ENCODE measurements around the gene IL22RA1.

Gene IL22RA1

GRCh38 chr1:24111262-24111995 lies 31.5 kb downstream of the IL22RA1 start:
- DNase-seq = no peak

- DNase-seq = no peak
Observed at GRCh38 chr1:24110642-24111261, 32.2 kb downstream of the IL22RA1 start.

- no peak for DNase-seq
Observed at GRCh38 chr1:24109686-24110475, 33.1 kb downstream of the IL22RA1 start.

DNA sequence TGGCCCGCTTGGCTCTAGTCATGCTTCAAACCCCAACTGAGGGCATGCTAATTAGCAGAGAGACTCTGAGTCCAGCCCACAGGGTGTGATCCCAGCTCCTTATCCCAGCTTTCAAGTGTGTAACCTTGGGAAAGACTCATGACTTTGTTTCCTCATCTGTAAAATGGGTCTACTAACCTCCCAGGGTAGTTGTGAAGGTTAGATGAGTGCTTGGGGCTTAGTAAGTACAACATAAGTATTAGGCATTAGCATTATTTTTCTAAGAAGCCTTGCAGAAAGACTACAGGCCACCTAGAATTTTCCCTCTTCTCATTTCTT lies 33.8 kb downstream of the IL22RA1 start:
- no peak for DNase-seq

DNA sequence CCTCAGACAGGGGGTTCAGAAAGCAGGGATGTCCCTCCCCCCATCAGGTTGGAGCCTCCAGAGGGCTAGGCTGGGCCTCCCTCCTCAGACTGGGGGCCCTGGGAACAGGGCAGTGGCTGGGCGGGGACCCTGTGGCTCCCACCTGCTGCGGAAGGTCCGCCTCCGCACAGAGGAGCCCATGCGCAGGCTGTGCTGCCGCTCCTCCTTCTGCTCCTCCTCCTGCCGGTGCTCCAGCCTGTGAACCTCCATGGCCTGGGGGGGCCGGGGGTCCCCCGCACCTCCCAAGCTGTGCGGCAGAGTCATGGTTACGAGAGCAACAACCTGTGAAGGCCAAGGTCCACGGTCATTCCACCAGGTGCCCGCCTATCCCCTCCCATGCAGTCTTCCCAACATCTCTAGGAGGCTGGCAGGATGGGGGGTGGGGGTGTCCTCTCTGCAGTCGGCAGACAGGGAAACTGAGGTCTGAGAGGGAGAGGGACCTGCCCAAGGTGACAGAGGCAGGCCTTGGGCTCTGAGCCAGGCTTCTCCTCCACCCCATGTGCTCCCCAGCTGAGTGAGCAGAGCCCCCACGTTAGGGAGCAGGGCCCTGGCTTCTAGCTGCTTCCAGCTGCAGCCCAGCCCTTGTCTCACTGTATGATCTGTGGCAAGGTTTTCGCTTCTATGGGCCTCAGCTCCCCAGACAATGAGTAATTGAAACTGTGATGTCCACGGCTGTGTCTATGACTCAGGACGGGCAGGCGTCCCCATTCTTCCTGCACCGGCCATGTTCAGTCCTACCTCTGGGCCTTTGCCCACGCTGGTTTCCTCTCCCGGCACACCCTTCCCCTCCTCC lies 34.4 kb downstream of the IL22RA1 start:
- no peak for DNase-seq

GRCh38 chr1:24107462-24108138 lies 35.3 kb downstream of the IL22RA1 start:
- DNase-seq = no peak

DNA sequence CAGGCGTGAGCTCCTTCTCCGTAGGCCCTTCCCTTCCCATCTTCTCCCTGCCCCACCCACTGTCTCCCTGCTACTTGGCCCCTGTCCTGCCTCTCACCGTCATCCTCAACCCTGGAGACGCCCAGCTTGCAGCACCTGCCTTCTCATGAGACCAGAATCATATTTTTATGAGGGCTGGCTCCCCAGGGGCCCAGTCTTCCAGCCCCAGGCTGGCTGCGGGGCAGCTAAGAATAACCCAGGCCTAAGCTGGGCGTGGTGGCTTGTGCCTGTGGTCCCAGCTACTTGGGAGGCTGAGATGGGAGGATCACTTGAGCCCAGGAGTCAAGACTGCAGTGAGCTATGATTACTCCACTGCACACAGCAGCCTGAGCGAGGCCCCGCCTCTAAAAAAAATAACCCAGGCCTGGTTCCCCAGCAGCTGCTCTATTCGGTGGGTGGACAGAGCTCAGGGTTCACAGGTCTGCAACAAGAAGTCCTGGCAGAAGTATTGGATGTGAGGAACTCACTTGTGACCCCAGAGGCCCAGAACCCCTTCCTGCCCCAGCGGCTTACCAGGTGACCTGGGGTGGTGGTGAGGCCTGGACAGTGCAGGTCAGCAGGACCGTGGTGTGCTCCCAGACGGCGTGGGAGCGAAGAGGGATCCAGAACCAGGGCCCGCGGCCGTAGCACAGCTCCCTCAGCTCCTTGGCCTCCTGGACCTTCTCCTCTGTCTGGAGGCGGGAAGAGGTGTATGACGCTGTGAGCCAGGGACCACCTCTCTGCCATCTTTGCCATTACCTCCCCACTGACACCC lies 37.4 kb downstream of the IL22RA1 start:
- DNase-seq = no peak

GRCh38 chr1:24104854-24105253 lies 38.1 kb downstream of the IL22RA1 start:
- DNase-seq = no peak

- no peak for DNase-seq
Observed at GRCh38 chr1:24103879-24104278, 39.1 kb downstream of the IL22RA1 start.

DNA sequence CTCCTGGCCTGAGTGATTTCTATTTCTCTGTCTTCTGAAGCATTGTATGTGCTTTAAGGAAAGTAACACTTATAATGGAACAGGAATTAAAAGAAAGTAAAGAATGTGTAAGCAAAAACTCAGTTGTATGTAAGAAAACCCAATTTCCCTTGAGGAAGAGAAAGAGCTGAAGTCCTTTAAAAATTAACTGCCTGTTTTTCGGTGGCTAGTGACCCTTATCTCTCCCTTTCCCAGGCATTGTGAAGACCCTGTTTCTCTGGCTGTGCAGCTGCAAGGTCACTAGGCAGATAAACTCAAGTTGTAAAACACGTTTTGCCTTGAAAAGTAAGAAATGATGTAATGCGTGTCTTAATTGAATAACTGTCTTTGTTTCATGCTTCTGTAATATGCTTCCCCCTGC lies 39.5 kb downstream of the IL22RA1 start:
- no peak for DNase-seq

- DNase-seq = no peak
Observed at GRCh38 chr1:24102961-24103360, 40.0 kb downstream of the IL22RA1 start.

DNA sequence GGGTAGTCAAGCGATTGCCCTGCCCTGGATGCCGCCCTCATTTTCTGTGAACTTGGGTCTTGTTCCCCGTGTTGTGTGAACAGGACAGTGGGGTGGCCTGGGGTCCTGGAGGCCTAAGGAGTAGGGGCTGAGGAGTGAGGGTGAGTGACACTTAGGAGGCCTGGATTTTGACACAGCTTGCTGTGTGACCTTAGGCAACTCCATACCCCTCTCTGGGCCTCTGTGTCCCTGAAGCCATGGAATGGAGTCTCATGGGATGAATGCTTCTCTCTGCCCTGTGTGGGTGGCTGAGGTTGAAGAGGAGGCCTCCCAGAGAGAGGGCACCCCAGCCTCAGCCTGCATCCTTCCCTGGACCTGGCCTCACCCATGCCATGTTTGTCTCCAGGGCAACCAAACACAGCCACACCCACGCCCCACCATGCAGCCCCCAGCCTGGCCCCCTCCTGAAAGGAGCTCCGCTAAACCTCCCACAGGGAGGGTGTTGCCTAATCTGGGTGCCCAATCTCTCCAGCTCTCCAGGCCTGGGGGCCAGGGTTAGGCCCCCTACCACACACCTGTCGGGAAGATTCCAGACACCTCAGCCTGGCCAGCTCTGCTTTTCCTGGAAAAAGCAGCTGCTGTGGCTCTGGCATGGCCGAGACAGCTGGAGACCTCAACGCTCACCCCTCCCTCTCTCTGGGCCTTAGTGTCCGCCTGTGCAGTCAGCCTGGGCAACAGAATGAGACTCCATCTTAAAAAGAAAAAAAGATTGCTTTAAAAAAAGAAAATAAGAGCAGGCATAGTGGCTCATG lies 40.9 kb downstream of the IL22RA1 start:
- DNase-seq = no peak

GRCh38 chr1:24100945-24101737 lies 41.8 kb downstream of the IL22RA1 start:
- no peak for DNase-seq

DNA sequence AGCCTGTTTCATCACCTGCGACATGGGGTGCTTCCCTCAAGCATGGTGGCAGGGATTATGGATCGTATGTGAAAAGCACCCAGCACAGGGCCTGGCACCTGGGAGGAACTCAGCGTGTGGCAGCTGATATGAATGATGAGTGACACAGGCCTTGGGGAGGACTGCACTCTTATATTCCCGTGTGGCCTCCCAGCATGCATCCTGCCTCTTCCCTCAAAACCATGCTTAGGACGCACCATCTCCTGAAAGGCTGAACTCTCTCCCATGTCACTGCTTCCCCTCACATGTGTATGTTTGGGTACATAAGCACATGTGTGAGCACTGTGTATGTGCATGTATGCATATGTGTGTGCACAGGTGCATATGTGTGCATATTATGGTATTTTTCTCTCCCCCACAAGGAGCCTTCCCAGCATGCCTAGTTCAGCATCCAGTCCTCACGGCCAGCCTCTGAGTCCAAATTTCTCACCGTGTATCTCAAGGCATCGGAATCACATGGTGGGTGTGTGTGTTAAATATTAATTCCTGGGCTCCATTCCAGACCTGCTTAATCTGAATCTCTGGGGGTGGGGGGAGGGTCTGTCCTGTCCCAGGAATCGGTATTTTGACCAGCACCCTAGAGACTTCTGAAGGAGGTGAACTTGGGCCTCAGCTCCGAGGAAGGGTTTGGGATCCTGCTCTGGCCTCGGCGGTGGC lies 43.8 kb downstream of the IL22RA1 start:
- DNase-seq = no peak

- no peak for DNase-seq
Observed at GRCh38 chr1:24098102-24098501, 44.8 kb downstream of the IL22RA1 start.

DNA sequence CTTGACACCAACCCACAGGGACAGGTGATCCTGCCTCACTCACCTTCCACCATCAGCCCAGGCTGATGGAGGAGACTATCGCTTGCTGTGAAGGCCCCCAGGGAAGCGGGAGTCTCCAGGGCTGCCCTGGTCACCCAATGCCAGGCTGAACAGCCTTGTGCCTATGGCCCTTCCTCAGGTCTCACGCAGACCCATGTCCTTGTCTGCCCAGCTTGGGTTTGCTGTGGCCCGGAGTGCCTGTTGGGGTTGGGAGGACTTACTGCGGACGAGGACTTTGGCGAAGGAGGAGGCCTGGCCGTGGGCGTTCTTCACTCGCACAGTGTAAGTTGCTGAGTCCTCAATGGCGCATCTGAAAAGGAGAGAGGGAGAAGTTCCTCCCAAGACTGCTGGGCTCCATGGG lies 45.3 kb downstream of the IL22RA1 start:
- no peak for DNase-seq

DNA sequence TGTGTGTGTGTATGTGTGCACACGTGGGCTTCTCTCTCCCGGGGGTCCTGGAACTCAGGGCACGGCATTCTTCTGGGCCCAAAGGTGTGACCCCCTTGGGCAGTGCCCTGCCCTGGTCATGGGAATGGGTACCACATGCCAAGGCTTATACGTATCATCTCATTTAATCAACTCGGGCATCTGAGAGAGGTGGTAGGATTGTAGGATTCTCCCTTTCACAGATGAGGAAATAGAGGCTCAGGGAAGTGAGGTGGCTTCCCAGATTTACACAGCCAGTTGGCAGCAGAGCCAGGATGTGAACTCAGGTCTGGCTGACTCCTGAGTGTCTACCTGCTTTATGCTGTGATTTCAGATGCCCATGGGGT lies 46.2 kb downstream of the IL22RA1 start:
- DNase-seq = no peak

DNA sequence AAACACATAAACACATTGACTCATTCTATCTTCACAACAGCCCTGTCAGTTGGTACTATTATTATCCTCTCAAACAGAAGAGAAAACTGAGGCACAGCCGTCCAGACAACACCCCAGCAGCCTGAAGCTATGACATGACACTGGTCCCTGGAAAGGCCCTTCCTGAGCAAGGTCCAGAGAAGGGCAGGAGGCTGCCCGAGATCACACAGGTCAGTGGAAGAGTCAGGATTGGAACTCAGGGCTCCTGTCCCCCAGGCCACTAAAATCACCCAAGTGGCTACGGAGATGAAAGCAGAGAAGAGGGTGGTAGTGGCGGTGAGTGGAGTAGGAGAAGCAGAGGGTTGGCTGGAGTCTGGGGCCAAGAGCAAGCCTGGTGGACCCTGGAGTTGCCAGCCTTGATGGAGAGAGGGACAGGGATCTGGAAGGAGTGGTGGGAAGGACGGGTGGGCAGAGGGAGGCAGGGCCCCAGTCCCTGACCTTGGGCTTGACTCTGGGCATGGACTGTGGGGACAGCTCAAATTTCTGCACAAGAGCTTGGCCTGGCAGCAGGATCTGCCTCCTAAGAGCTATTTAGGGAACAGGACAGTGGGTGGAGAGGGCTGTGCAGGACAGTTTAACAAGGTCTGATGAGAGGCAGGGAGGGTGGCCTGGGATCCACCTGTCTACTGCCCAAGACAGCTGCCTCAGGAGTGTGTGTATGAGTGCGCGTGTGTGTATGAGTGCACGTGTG lies 46.8 kb downstream of the IL22RA1 start:
- no peak for DNase-seq
